ENCODE results near the gene SLC24A3.
"Not testable (repeated sequence)": the region's sequence is repeated elsewhere in the genome, so short reads cannot be mapped to it uniquely, and the experiment has no call there.

Gene SLC24A3

GRCh38 chr20:19609642-19610223 is 397.3 kb downstream of the SLC24A3 start:
- DNase-seq: no peak

- no peak for DNase-seq
Observed at GRCh38 chr20:19615629-19616028, 403.2 kb downstream of the SLC24A3 start.

- no peak for DNase-seq
Observed at GRCh38 chr20:19616081-19616480, 403.6 kb downstream of the SLC24A3 start.

GRCh38 chr20:19616620-19617019 is 404.2 kb downstream of the SLC24A3 start:
- DNase-seq: no peak

- no peak for DNase-seq
Observed at GRCh38 chr20:19617256-19617655, 404.8 kb downstream of the SLC24A3 start.

- DNase-seq: no peak
Observed at GRCh38 chr20:19618711-19619110, 406.3 kb downstream of the SLC24A3 start.

- no peak for DNase-seq
Observed at GRCh38 chr20:19619904-19620430, 407.5 kb downstream of the SLC24A3 start.

GRCh38 chr20:19620446-19620845 is 408.0 kb downstream of the SLC24A3 start:
- no peak for DNase-seq

GRCh38 chr20:19621072-19621471 is 408.6 kb downstream of the SLC24A3 start:
- no peak for DNase-seq

GRCh38 chr20:19624221-19624965 is 412.0 kb downstream of the SLC24A3 start:
- no peak for DNase-seq

- DNase-seq: no peak
Observed at GRCh38 chr20:19625426-19625825, 413.0 kb downstream of the SLC24A3 start.

- no peak for DNase-seq
Observed at GRCh38 chr20:19626896-19627295, 414.5 kb downstream of the SLC24A3 start.

- DNase-seq: no peak
Observed at GRCh38 chr20:19628570-19629134, 416.2 kb downstream of the SLC24A3 start.

GRCh38 chr20:19631410-19631809 is 419.0 kb downstream of the SLC24A3 start:
- no peak for DNase-seq

GRCh38 chr20:19633985-19634384 is 421.5 kb downstream of the SLC24A3 start:
- DNase-seq: no peak

GRCh38 chr20:19639471-19640045 is 427.1 kb downstream of the SLC24A3 start:
- DNase-seq: not testable (repeated sequence)

GRCh38 chr20:19642860-19643259 is 430.4 kb downstream of the SLC24A3 start:
- no peak for DNase-seq

GRCh38 chr20:19644085-19644484 is 431.6 kb downstream of the SLC24A3 start:
- no peak for DNase-seq

GRCh38 chr20:19646963-19647362 is 434.5 kb downstream of the SLC24A3 start:
- DNase-seq: no peak

GRCh38 chr20:19648024-19648423 is 435.6 kb downstream of the SLC24A3 start:
- DNase-seq: no peak

GRCh38 chr20:19649041-19649440 is 436.6 kb downstream of the SLC24A3 start:
- DNase-seq: no peak

- DNase-seq: no peak
Observed at GRCh38 chr20:19652591-19653026, 440.2 kb downstream of the SLC24A3 start.

GRCh38 chr20:19653327-19653726 is 440.9 kb downstream of the SLC24A3 start:
- no peak for DNase-seq

GRCh38 chr20:19654921-19655320 is 442.5 kb downstream of the SLC24A3 start:
- DNase-seq: no peak
